Mesenteric fat pad (tissue), 1 donor: Measurements from ENCODE around the gene SAG. TPM values are rescaled to one million over a fixed set of nuclear protein-coding genes. Genes with fewer than 3 reads are reported as not detected.
"Not testable (repeated sequence)": the region's sequence is repeated elsewhere in the genome, so short reads cannot be mapped to it uniquely, and the experiment has no call there.

ENCODE experiments used
- DNase-seq: peaks from one replicate; pipeline ENCODE4 v3.0.0-alpha.2; 2020; ENCODE audit warnings: low spot score
- total RNA-seq: library from RNA; stranded (reverse); fragmentation: NEBNext Ultra II Directional; extraction: Animal tissue kit (Norgen Biotek cat#: 25700); gene quantifications from one replicate; pipeline ENCODE4 v1.2.1, GENCODE V29; 2021
- donor health status: DM: yes; HTN: yes; CAD: no.

SAG gene
- total RNA-seq, 1 donor from 2014 or later, result not detected

- DNase-seq, result no peak
Observed at GRCh38 chr2:233354500-233354924, 46.9 kb downstream of the SAG start.

DNA sequence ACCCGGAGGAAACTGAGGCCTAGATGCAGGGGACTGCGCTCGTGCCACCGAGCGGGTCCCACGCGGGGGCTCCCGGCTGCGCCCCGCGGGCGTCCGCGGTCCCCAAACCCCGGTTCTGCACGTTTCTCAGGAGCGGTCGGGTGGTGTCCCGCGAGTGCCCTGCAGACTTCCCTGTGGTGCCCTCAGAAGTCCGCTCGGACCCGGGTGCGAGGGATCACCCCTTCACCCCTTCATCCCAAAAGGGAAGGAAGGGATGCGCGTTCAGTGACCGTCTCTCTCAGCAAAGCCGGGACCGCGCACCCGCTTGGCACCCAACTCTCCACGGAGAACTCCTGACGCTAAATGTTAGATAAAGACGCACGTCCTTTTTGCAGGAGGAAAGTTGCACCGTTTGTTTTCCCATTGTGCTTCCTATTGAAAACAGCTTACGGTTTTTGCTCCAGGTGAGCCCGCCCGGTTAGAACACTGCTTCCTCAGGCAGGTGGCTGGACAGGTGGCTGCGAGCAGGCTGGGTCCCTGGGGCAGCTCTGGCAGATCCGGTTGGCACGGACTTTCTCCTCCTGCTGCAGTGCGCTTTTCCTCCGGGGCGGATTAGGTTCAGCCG lies 47.5 kb downstream of the SAG start:
- DNase-seq, result peak; percentile 89

DNA sequence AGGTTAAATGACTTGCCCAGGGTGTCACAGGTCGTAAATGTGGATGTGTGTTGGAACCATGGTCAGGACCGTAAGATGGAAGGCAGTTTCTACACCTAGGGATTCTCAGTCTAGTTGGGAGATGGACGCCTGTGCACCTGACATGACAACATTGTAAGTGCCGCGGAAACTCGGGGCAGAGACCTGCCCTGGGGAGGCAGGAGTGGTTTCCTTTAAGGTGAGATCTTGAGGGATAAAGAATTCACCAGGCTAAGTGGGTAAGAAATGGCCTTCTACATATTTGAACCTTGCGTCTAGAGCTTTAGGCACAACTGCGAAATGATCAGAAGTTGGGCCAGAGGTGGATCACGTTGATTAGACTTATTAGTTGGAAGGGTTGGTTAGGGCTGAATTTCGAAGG lies 48.3 kb downstream of the SAG start:
- peak; percentile 47 for DNase-seq

GRCh38 chr2:233356546-233357308 lies 49.1 kb downstream of the SAG start:
- DNase-seq, result peak; percentile 80

DNA sequence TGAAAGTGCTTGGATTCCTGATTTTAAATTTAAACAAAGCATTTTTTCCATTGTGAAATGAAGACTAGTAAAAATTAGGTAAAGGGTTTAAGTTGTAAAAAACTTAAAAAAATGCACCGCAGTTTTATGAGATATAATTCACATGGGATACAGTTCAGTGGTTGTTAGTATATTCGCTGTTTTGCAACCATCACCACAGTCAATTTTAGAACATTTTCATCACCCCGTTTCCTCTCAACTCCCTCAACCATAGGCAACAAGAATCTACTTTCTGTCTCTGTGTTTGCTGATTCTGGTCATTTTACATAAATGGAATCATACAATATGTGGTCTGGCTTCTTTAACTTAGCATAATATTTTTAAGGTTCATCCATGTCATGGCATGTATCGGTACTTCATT lies 50.7 kb downstream of the SAG start:
- no peak for DNase-seq

- peak; percentile 6 for DNase-seq
Observed at GRCh38 chr2:233358947-233359346, 51.3 kb downstream of the SAG start.

DNA sequence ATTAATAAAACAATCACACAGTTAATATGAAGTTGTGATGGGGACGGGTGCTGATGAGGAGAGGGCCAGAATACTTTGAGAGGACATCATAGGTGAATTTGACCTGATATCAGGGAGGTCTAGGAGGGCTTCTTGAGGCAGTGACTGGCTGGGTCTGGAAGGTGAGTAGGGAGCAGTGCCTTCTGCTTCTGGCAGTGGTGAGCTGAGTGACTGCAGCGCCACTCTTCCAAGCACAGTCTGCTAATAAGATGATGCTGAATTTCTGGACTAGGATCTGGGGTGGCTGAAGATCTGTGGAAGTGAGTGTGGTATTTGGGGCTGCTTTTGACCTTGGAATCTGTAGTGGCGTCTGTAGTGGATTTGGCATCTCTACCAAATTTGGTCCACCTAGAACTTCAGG lies 52.2 kb downstream of the SAG start:
- peak; percentile 35 for DNase-seq

DNA sequence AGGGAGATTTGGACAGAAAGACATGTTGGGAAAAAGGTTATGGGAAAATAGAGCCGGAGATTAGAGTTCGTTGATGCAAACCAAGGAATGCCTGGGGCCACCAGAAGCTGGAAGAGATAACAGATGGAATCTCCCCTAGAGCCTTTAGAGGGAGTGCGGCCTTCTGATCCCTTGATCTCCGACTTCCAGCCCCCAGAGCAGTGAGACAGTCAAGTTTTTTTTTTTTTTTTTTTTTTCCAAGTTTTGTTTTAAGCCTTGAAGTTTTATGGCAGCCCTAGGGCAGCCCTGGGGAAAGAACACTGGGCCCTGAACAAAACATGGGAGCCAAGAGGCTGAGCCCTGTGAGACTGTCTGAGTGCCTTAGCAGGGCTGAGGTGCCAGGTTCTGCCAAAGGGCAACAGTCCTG lies 53.2 kb downstream of the SAG start:
- DNase-seq, result peak; percentile 39

GRCh38 chr2:233361297-233361696 lies 53.7 kb downstream of the SAG start:
- DNase-seq, result no peak

GRCh38 chr2:233362742-233363141 lies 55.1 kb downstream of the SAG start:
- DNase-seq, result no peak

DNA sequence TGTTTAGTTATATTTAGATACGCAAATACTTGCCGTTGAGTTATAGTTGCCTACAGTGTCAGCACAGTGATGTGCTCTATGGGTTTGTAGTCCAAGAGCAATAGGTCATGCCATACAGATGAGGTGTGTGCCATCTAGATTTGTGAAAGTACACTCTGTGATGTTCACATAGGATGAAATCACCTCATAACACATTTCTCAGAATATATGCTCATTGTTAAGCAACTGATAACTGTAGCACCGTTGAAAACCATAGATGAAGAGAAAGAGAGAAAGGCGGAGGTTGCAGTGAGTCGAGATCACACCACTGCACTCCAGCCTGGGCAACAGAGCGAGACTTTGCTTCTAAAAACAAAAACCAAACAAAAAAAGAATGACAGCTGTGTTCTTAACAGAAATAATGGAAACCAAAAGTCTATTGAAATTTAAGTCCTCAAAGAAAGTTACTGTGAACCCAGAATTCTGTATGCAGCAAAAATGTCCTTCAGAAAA lies 56.2 kb downstream of the SAG start:
- DNase-seq, result no peak

DNA sequence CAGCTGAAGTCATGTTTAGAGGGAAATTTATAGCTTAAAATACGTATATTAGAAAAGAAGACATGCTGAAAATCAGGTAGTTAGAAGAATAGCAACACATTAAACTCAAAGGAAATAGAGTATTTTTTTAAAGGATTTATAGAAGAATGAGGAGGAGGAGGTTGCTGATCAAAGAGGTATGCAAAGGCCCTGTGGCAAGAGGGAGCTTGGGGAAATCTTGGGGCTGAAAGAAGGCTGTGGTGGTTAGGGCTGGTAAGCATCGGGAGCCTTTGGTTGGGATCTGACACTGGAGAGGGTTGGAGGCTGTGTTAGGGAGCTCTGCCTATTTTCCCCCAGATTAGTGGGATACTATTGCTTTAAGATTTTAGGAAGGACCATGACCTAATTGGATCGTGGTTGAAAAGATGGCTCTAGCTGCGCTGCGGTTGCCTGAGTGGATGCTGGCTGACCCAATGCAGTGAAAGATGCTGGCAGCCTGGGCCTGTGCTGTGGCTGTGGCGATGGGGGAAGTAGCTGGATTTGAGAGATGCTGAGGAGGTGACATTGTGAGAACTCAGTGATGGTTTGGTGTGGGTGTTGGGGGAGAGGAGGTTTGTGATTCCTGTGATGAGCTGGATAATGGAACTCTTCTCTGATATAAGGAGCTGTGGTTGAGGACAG lies 58.4 kb downstream of the SAG start:
- peak; percentile 64 for DNase-seq

DNA sequence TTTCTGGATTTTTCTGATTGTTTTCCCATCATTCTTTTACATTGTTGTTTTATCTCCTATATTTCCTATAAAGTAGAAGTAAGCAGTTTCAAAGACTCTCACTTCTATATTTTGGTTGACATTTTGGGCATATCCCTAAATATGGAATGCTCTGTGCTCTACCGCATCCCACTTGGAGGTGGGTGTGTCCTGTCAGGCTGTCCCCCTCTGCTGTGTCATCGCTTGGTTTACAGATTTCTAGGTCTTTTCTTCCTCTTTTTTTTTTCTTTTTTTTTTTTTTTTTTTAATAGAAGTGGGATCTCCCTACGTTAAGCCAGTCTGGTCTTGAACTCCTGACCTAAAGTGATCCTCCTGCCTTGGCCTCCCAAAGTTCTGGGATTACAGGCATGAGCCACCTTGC lies 60.0 kb downstream of the SAG start:
- DNase-seq, result no peak

DNA sequence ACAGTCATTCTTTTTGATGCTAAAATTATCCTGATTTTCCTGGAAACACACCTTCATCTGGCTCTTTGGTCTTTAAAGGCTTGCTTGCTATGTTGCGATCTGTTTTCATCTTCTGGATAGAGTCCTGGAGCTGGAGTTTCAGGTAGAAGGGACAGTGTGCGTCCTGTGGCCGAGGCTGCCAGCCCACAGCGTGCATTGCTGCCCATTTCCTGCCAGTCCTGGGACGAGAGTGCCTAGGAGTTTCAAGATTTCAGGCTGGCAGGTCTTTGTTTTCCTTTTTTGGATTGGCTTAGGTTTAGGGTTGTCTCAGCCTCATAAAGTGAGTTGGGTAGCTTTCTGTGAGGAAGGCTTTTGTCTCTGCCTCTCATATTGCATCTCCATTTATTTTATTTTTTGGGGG lies 61.1 kb downstream of the SAG start:
- DNase-seq, result no peak

GRCh38 chr2:233369462-233369861 lies 61.8 kb downstream of the SAG start:
- DNase-seq, result no peak

- DNase-seq, result no peak
Observed at GRCh38 chr2:233369897-233370685, 62.5 kb downstream of the SAG start.

GRCh38 chr2:233371641-233372040 lies 64.0 kb downstream of the SAG start:
- DNase-seq, result no peak

DNA sequence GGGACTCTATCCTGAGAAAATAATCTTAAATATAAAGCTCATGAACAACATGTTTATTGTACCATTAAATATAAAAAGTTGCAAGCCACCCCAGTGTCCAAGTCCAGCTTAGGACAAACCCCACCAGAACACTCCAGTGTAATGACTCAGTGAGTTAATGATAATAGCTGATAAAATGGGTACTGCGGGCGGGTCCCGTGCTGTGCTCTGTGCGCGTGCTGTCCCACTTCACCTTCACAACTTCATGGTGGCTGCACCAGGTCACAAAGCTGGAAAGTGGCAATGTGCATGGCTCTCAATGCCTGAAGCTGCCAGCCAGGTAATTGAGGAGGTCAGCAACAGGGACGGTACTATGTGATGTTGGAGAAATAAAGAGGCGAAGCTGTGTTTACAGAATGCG lies 65.2 kb downstream of the SAG start:
- DNase-seq, result no peak

DNA sequence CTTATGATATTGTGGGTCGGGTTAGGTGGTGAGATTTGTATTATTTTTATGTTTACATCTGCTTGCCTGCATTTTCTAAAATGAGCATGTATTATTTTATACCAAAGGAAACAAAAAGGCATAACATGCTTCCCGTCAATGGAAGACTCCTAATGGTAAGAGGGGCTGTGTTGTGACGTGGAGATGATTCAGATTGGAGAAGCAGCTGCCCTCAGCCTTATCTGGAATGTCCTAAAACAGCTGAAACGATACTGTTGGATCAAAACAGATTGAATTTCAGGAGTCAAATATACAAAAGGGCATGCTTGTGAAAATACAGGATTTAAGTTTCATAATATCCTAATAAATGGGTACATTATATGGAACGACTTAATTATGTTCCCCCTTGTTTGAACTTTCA lies 65.7 kb downstream of the SAG start:
- DNase-seq, result no peak

- DNase-seq, result not testable (repeated sequence)
Observed at GRCh38 chr2:233374776-233375175, 67.2 kb downstream of the SAG start.

GRCh38 chr2:233375490-233376314 lies 68.1 kb downstream of the SAG start:
- no peak for DNase-seq
